Measurements from ENCODE around the gene PGAP6.
"Not testable (repeated sequence)": the region's sequence is repeated elsewhere in the genome, so short reads cannot be mapped to it uniquely, and the experiment has no call there.

Gene PGAP6

DNA sequence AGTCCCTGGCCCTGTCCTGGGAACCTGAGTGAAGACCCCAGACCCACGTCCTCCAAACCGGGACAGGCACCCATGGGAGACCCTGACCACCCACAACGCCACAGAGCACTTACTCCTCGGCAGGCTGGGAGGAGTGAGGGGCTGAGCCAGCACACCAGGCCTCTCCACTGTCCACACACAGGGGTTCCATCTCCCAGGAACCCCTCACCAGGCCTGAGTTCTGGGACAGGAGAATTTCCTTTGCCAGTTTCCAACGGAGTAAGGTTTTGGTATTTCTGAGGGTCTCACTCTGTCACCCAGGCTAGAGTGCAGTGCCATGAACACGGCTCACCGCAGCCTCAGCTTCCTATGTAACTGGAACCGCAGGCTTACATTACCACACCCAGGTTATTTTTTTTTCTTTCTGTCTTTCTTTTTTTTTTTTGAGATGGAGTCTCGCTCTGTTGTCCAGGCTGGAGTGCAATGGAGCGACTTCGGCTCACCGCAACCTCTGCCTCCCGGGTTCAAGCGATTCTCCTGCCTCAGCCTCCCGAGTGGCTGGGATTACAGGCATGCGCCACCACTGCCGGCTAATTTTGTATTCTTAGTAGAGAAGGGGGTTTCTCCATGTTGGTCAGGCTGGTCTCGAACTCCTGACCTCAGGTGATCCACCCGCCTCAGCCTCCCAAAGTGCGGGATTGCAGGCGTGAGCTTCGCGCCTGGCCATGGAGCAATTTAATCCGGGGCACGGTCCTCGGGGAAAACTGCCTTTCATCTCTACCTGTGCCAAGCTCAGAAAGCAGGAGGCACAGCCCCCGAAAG, 1.6 kb downstream of the PGAP6 start:
- H3K4me3 ChIP-seq (ENCODE audit: low read depth, low read length), result peak overlapping the region; percentile 81
- TF ChIP-seq, protein P1, sequence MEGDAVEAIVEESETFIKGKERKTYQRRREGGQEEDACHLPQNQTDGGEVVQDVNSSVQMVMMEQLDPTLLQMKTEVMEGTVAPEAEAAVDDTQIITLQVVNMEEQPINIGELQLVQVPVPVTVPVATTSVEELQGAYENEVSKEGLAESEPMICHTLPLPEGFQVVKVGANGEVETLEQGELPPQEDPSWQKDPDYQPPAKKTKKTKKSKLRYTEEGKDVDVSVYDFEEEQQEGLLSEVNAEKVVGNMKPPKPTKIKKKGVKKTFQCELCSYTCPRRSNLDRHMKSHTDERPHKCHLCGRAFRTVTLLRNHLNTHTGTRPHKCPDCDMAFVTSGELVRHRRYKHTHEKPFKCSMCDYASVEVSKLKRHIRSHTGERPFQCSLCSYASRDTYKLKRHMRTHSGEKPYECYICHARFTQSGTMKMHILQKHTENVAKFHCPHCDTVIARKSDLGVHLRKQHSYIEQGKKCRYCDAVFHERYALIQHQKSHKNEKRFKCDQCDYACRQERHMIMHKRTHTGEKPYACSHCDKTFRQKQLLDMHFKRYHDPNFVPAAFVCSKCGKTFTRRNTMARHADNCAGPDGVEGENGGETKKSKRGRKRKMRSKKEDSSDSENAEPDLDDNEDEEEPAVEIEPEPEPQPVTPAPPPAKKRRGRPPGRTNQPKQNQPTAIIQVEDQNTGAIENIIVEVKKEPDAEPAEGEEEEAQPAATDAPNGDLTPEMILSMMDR (IDR thresholded peaks at IDR 0.05; ENCODE audit: low read depth, low read length, missing control alignments), result no peak
- no peak for DNase-seq (ENCODE audit: low read depth)
- in situ Hi-C loops (cut with HindIII; ENCODE audit: low sequenced_read_pairs), result no loop called here

DNA sequence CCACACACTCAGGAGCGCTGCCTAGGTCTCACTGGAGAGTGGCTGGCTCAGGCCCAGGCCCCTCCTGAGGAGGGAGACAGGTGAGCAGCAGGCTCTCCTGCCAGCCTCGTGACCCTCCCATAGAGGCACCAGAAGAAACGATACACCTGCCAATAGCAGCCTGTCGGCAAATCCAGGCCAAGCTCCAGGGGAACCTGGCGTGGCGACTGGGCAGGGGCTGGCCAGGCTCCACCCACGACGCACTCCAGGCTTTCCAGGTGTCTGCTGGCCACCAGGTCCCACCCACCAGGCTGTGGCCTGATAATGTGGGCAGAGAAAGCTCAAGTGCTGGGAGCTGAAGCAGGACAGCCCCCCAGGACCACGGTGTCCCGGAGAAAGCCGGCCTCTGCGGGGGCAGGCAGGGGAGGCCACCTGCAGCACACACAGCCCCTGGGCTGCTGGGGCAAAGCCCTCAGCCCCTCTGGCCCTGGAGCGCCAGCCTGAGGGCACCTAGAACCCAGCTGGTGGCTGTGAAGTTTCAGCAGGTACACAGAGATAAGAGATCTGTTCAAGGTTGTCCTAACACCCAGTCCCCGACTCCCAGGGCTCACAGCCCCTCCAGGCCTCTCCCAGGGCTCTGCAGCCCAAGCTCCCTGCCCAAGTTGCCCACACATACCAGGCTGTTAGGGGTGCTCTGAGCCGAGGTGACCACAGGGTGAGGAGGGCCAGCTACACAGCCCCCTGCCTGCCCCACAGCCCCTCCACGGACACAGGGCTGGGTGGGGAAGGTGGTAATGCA, 2.4 kb downstream of the PGAP6 start:
- no peak for DNase-seq (ENCODE audit: low read depth)
- no peak overlapping the region for H3K4me3 ChIP-seq (ENCODE audit: low read depth, low read length)
- TF ChIP-seq, protein P1 (IDR thresholded peaks at IDR 0.05; ENCODE audit: low read depth, low read length, missing control alignments), result no peak
- in situ Hi-C loops (cut with HindIII; ENCODE audit: low sequenced_read_pairs), result no loop called here

DNA sequence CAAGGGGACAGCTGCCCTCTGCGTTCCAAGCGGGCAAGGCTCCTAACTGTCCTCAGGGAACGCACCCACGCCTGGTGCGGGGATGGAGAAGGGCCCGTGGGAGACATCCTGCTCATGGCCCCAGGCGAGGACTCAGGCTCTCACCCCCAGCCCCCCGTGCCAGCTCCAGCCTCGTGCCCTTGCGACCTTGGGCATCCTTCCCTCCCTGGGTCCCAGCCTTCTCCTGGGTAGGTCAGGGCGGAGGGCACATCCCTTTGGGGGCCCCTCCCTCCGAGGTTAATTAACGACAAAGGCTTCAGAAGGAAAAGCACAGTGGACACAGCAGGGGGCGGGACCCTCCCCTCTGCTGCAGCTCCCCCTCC, 3.0 kb downstream of the PGAP6 start:
- no peak for DNase-seq (ENCODE audit: low read depth)
- in situ Hi-C loops (cut with HindIII; ENCODE audit: low sequenced_read_pairs), result no loop called here
- TF ChIP-seq, protein P1 (IDR thresholded peaks at IDR 0.05; ENCODE audit: low read depth, low read length, missing control alignments), result no peak
- no peak overlapping the region for H3K4me3 ChIP-seq (ENCODE audit: low read depth, low read length)

DNA sequence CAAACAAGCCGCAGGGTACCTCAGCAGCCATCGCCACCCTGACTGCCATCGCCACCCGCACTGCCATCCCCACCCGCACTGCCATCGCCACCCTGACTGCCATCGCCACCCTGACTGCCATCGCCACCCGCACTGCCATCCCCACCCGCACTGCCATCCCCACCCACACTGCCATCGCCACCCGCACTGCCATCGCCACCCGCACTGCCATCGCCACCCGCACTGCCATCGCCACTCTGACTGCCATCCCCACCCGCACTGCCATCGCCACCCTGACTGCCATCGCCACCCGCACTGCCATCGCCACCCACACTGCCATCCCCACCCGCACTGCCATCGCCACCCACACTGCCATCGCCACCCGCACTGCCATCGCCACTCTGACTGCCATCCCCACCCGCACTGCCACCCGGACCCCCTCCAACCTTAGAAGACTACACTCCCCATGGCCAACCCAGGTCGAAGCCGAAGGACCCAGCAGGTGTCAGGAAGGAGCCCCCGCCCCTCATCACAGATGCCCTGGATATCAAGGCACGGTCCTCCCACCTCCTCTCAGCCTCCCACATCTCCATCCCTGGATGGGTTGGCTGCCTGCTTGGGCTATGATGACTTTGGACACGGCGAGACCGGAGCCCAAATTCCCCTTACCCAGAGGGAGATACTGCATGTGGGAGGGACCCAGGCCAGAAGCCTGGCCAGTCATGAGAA, 3.5 kb downstream of the PGAP6 start:
- DNase-seq (ENCODE audit: low read depth); H3K4me3 ChIP-seq (ENCODE audit: low read depth, low read length); in situ Hi-C loops (cut with HindIII; ENCODE audit: low sequenced_read_pairs): not testable (repeated sequence)

DNA sequence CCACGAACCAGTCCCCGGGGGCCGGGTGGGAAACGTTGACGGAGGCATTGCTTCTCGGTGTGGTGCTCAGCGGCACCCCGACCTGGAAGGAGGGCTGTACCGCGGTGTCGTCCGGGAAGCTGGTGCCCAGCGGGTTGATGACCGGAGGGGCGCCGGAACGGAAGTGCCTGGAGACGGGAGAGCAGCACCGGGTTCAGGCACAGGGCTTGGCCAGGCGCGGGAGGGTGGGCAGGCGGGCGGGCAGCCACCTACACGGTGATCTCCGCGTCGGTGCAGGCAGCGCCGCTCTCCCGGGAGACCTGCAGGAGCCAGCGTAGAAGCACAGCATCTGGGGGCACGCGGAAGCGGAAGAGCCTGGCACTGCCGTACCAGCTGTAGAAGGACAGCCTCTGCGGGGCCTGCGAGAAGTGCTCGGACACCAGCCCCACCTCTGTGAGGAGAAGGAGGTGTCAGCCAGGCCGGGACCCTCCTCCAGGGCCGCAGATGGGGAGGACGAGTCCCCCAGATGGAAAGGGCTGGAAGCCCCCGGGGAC, 4.3 kb downstream of the PGAP6 start:
- TF ChIP-seq, protein P1 (IDR thresholded peaks at IDR 0.05; ENCODE audit: low read depth, low read length, missing control alignments), result no peak
- in situ Hi-C loops (cut with HindIII; ENCODE audit: low sequenced_read_pairs), result no loop called here
- no peak overlapping the region for H3K4me3 ChIP-seq (ENCODE audit: low read depth, low read length)
- no peak for DNase-seq (ENCODE audit: low read depth)

DNA sequence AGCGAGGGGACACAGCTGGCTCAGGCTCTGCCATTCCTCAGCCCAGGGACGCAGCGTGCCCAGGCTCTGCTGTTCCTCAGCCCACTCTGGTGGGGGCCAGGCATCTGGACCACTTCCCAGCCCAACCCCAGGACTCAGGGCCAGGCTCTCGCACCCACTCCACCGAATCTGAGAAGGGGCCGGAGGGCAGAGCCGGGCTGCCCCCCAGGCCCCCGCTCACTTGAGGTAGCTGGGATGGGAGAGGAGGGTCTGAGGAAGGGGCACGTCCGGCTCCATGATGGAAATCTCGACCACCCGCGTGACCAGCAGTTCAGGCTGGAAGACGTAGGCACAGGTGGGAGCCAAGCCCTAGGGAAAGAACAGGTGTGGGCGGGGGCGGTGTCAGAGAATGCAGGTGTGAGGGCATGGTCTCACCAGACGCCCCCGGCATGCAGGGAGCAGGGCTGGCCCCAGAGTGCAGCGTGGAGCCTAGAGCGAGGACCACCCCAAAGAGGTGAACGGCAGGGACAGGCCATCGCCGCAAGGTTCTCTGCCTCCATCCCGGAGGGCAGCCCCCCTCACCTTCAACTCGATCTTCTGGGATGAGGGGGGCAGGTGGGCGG, 4.9 kb downstream of the PGAP6 start:
- in situ Hi-C loops (cut with HindIII; ENCODE audit: low sequenced_read_pairs), result no loop called here
- H3K4me3 ChIP-seq (ENCODE audit: low read depth, low read length), result no peak overlapping the region
- DNase-seq (ENCODE audit: low read depth), result no peak
- TF ChIP-seq, protein P1 (IDR thresholded peaks at IDR 0.05; ENCODE audit: low read depth, low read length, missing control alignments), result no peak
